HG03060 (cell line): ENCODE results near the gene ADAM17.
"Not testable (repeated sequence)": the region's sequence is repeated elsewhere in the genome, so short reads cannot be mapped to it uniquely, and the experiment has no call there.

Experiments
- ATAC-seq: cut with Tn5 transposase; IDR thresholded peaks from one replicate; pipeline ENCODE4 v1.9.1; 2021; ENCODE audit warnings: low read depth, moderate number of reproducible peaks; ENCODE audit not compliant: unreplicated experiment

ADAM17 gene

GRCh38 chr2:9527995-9528787 is 27.4 kb downstream of the ADAM17 start:
- ATAC-seq: no peak

- ATAC-seq: no peak
Measured at GRCh38 chr2:9525266-9525665, 30.4 kb downstream of the ADAM17 start.

GRCh38 chr2:9524291-9524690 is 31.3 kb downstream of the ADAM17 start:
- ATAC-seq: no peak

GRCh38 chr2:9519250-9519649 is 36.4 kb downstream of the ADAM17 start:
- no peak for ATAC-seq

- no peak for ATAC-seq
Measured at GRCh38 chr2:9518780-9519179, 36.9 kb downstream of the ADAM17 start.

- ATAC-seq: no peak
Measured at GRCh38 chr2:9518163-9518562, 37.5 kb downstream of the ADAM17 start.

- no peak for ATAC-seq
Measured at GRCh38 chr2:9517118-9517782, 38.4 kb downstream of the ADAM17 start.

GRCh38 chr2:9513946-9514345 is 41.7 kb downstream of the ADAM17 start:
- ATAC-seq: not testable (repeated sequence)

- no peak for ATAC-seq
Measured at GRCh38 chr2:9508931-9509330, 46.7 kb downstream of the ADAM17 start.

- no peak for ATAC-seq
Measured at GRCh38 chr2:9498210-9498609, 57.4 kb downstream of the ADAM17 start.

GRCh38 chr2:9497017-9497416 is 58.6 kb downstream of the ADAM17 start:
- ATAC-seq: no peak

GRCh38 chr2:9494081-9494480 is 61.5 kb downstream of the ADAM17 start:
- ATAC-seq: no peak

GRCh38 chr2:9493478-9493877 is 62.2 kb downstream of the ADAM17 start:
- no peak for ATAC-seq

- ATAC-seq: no peak
Measured at GRCh38 chr2:9492927-9493326, 62.7 kb downstream of the ADAM17 start.

- no peak for ATAC-seq
Measured at GRCh38 chr2:9490789-9491188, 64.8 kb downstream of the ADAM17 start.

GRCh38 chr2:9488583-9489547 is 66.8 kb downstream of the ADAM17 start:
- no peak for ATAC-seq

- no peak for ATAC-seq
Measured at GRCh38 chr2:9484533-9484932, 71.1 kb downstream of the ADAM17 start.

- no peak for ATAC-seq
Measured at GRCh38 chr2:9483107-9483506, 72.5 kb downstream of the ADAM17 start.

GRCh38 chr2:9480157-9480556 is 75.5 kb downstream of the ADAM17 start:
- no peak for ATAC-seq

- no peak for ATAC-seq
Measured at GRCh38 chr2:9478526-9478925, 77.1 kb downstream of the ADAM17 start.

GRCh38 chr2:9477914-9478313 is 77.7 kb downstream of the ADAM17 start:
- ATAC-seq: no peak
